Hindlimb muscle (tissue), 1 donor: ENCODE measurements around the gene UBFD1. TPM values are rescaled to one million over a fixed set of nuclear protein-coding genes. Genes with fewer than 3 reads are reported as not detected.
"Not testable (repeated sequence)": the region's sequence is repeated elsewhere in the genome, so short reads cannot be mapped to it uniquely, and the experiment has no call there.

ENCODE experiments used
- DNase-seq: peaks from one replicate; pipeline ENCODE4 v3.0.0-alpha.2; 2013
- polyA plus RNA-seq: library from polyadenylated mRNA; unstranded; fragments of 120-200 nt; gene quantifications from one replicate; pipeline ENCODE4 v1.2.1, GENCODE V29; 2013; ENCODE audit not compliant: insufficient read length

The UBFD1 gene
- polyA plus RNA-seq, 1 donor = 69.8 TPM

DNA sequence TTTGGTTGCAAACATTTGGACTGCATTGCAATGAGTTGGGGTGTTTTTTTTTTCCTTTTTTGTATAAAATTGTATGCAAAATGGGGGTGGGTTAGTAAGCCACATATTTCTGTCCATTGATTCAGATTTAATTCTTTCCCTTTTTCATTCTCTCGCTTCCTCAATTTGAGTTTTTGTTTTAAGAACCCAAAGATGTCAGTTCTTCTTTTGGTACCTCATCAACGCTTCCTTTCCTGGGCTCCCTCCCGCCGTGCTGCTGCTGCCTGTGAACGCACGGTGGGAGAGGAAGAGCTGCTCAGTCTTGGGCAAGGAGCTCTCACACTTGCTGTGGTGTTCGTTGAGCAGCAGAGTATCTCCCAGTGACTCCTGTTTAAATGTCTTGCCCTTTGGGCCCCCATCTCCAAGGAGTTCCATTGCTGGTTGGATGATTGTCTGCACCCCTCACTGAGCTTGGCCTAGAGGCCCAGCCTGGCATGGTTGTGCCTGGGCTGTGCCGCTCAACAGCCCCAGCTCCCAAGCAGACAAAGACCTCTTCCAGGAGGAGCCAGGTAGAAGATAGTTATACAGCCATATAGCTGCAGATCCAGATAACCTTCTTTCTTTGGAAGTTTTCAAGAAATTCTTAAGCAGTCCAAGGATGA lies 13.6 kb downstream of the UBFD1 start:
- no peak for DNase-seq

DNA sequence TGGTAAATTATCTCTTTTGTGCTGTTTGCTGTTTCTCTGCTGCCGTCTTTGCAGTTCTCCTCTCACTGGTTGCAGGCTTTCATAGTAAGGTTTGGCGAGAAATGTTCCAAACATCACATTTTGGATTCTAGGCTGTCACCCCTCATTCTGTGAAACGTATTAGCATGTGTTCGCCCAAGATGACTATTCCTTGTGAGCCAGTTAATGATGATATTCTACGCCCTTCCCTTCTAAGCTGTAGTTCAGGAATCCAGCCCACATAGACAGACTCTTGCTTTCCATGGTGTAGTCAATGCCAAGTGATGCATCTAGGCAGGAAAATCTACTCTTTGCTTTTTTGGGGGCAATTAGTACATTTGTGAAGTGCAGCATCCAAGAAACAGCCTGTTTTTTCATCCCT lies 14.4 kb downstream of the UBFD1 start:
- no peak for DNase-seq

DNA sequence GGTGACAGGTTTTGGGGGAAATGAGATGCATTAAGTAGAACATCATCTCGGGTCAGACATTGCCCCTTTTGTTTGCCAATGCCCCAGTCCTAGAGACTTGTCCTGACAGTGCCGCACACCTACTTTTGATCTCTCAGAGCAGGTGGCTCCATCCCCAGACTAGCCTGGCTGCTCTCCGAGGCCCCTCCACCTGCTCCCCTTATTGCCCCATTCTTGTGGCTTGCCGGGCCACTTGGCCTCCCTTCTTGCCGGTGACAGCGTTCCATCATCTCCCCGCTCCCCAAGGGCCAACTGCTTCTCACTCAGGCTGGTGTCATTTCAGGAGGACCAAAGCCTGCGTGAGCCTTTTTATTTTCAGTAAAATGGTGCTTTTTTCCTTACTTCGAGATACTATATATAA lies 14.9 kb downstream of the UBFD1 start:
- no peak for DNase-seq

GRCh38 chr16:23573817-23574216 lies 16.3 kb downstream of the UBFD1 start:
- no peak for DNase-seq

- DNase-seq = no peak
Observed at GRCh38 chr16:23575834-23576233, 18.3 kb downstream of the UBFD1 start.

- no peak for DNase-seq
Observed at GRCh38 chr16:23577493-23577892, 20.0 kb downstream of the UBFD1 start.

DNA sequence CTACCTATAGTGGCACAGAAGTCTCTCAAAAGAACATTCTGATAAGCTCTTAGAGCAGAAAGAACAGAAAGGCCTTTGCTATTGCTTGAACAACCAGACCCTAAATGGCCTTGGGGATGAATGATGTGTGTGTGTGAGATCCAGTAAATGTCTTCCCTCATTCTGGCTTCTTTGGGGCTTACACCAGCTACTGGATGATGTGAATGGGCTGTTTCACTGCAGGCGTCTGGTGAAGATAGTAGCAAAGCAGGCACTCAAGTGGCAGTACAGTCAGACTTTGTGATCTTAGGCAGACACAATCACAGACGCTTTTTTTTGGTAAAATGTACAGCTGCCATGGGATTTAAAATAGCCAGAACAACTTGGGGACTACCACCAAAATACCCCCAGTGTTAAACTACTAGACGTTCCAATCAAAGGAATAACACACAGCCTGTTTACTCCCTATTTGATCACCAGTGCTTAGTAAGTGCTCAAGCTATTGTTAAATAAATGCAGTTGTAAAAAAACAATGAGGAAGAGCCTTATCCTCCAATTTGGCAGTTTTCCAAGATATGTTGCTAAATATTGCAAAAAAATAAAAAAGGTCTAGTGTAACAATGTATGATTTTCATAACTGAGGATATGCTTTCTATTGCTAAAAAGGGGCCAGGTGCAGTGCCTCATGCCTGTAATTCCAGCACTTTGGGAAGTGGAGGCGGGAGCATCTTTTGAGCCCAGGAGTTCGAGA lies 20.7 kb downstream of the UBFD1 start:
- DNase-seq = no peak

DNA sequence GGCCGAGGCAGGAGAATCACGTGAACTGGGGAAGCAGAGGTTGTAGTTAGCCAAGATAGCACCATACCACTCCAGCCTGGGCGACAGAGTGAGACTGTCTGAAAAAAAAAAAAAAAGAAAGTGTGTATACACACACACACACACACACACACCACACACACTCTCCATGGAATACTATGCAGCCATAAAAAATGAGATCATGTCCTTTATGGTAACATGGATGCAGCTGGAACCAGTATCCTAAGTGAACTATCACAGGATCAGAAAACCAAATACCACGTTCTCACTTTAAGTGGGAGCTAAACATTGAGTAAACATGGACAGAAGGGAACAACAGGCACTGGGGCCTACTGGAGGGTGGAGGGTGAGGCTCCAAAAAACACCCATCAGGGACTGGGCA lies 21.8 kb downstream of the UBFD1 start:
- no peak for DNase-seq

DNA sequence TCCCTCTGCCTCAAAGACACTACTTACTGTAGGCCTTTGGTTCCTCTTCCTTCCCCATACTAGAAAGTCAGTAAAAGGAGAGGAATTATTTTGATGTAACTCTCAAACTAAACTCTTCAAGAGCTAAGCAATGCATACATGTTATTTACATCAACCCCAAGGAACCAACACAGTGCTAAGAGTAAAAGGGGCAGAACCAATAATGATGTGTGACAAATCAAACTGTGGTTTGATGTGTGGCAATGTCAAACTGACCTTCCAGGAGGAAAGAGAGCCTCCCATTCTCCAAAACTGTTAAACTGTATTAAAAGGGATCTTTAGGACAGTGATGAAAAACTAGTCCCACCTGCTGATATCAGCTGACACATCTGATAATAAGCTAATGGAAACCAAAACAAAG lies 22.9 kb downstream of the UBFD1 start:
- DNase-seq = no peak

- no peak for DNase-seq
Observed at GRCh38 chr16:23581764-23582163, 24.2 kb downstream of the UBFD1 start.

- not testable (repeated sequence) for DNase-seq
Observed at GRCh38 chr16:23583271-23583670, 25.7 kb downstream of the UBFD1 start.

- no peak for DNase-seq
Observed at GRCh38 chr16:23584186-23585076, 26.9 kb downstream of the UBFD1 start.

GRCh38 chr16:23587726-23588125 lies 30.2 kb downstream of the UBFD1 start:
- DNase-seq = no peak

- no peak for DNase-seq
Observed at GRCh38 chr16:23590181-23590580, 32.7 kb downstream of the UBFD1 start.

DNA sequence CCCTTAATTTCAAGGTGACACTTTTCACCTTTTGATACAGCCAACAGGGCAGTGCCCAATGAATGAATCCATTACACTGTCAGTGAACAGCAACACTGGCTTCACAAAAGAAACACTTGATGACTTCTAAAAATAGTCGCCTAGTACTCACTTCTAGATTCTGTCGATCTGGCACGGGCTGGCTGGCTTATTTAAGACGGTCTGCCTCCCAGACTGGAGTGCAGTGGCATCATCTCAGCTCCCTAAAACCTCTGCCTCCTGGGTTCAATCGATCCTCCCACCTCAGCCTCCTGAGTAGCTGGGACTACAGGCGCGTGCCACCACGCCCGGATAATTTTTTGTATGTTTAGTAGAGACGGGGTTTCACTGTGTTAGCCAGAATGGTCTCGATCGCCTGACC lies 36.7 kb downstream of the UBFD1 start:
- DNase-seq = no peak

GRCh38 chr16:23595246-23595950 lies 37.9 kb downstream of the UBFD1 start:
- no peak for DNase-seq

GRCh38 chr16:23595951-23596720 lies 38.6 kb downstream of the UBFD1 start, which contains the start of gene NDUFAB1:
Gene NDUFAB1, minus strand, starts transcription at chr16:23596316. Its CDS starts 26 bp downstream, at chr16:23596290.
- peak; percentile 92 for DNase-seq

GRCh38 chr16:23597003-23597756 lies 39.7 kb downstream of the UBFD1 start:
- DNase-seq = no peak

DNA sequence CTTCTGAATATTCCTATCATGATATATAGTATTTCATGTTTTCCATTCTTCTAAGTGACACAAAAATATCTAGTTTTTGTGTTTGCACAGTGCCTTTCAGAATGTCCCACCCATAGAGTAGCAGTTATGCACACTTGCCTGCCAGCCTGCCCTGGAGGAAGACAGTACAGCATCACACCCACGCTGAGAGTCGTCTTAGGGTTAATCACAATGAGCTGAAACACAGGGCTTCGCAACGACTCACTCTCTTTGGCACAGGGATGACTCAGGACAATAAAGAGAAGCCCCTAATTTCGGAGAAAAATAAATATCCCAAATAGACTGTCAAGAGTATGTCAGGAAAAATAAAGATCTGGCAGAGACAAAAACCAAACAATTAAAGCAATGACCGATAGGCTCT lies 50.2 kb downstream of the UBFD1 start:
- DNase-seq = no peak

DNA sequence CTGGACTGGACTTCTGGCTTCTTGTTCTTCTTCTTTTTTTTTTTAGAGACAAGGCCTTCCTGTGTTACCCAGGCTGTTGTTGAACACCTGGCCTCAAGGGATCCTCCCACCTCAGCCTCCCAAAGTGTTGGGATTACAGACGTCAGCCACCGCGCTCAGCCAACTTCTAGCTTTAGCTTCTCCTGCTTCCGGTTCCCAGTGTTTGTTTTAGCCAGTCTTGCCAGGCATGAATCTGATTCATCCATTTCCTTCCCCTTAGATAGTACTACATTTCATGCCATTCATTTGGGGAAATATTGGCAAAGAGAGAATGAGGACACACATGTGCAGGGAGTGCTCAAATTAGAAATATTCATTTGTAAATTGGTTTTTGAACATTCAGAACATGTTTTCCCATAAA lies 50.7 kb downstream of the UBFD1 start:
- DNase-seq = no peak

DNA sequence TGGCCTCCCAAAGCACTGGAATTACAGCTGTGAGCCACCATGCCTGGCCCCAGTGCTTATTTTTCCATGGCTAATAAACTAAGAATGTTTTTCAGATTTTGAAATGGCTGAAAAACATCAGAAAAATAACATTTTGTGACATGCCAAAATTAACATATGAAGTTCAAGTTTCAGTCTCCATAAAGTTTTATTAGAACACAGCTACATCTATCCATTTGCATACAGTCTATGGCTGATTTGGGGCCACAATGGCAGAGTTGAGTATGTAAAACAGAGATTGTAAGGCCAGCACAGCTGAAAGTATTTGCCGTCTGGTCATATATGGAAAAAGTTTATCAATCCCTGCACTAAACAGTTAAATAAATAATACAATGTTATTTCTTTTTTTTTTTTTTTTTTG lies 52.4 kb downstream of the UBFD1 start:
- no peak for DNase-seq
